ENCODE data around the gene CIP2A.

Gene CIP2A

DNA sequence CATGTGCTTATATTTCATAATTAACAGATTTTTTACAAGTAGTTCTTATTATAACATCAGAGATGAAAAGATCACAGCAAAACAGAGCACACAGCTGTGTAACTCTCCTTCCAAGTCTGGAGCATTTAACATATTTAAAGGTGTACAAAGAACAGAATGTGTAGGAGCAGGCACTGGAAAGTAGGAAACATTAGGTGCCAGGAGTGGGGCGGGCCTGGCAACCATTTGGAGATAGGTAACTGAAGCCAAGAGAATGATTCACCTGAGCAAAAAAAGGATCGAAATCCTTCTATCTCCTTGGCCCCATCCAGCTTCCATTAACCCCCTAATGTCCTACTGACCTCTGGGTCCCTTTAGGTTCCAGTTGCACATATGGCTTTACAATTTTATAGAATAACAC is 76.6 kb downstream of the CIP2A start:
- peak in 8 of 10 donors; percentile 11 to 87 (median 31) for DNase-seq
- intact Hi-C loops (cut with DNase I), result no loop called here

DNA sequence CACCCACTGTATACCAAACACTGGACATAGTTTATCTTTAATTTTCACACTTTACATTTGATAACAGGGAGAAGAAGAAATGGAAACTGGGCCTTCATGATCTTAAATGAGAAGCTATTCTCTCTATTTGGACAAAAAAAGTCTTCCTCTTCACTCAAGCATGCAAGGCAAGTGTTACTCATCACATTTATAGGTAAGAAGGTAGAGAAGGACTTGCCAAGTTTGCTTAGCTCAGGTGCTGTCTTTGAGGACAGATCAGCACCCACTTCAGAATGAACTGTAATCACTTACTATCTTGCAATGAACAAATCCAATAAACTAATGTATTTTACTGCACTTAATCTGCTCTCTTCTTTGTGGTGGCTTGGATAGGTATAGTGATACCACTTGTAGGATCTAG is 77.7 kb downstream of the CIP2A start:
- intact Hi-C loops (cut with DNase I), result no loop called here
- no peak for DNase-seq

DNA sequence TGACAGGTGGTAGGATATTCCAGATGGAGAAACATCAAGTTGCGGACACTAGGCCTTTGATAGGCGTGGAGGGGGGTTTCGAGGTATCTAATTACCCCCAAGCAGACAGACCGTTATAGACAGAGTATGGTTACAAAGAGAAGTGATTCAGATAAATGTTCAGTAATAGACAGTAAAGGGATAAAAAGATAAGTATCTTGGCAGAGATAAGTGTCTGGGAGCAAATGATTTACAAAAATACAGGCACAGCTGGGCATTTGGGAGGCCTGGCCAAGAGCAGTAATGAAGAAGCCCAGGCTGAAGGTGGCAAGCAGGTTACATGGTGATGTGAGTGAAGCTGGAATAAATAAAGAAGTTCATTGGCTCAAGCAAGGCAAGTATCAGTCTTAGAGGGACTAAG is 78.2 kb downstream of the CIP2A start:
- intact Hi-C loops (cut with DNase I), result no loop called here

DNA sequence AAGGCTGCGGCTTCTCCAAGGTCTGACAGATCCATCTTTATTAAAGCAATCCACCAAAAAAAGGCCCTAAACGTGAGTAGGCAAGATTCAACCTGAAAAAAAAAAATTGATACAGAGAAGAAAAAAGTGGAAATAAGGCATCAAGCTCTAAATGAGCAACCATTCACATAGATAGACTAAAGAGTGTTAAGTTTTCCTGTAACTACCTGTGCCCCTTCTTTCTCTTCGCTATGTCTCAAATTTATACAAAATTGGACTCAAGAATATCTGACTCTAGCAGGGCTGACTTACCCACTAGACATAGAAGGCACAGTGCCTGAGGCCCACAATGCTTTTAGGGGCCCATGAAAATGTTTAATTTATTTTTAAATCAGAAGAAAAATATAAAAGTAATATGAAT is 78.7 kb downstream of the CIP2A start, which contains the start of gene MYH15:
MYH15 (minus strand) TSS at position 101 of the 400 bp plus-strand sequence; CDS start at position 35, 66 bp downstream.
- intact Hi-C loops (cut with DNase I), result no loop called here
- no peak for DNase-seq

More for the DNA sequence above, 78.2 kb downstream of the CIP2A start:
- DNase-seq, result no peak

DNA sequence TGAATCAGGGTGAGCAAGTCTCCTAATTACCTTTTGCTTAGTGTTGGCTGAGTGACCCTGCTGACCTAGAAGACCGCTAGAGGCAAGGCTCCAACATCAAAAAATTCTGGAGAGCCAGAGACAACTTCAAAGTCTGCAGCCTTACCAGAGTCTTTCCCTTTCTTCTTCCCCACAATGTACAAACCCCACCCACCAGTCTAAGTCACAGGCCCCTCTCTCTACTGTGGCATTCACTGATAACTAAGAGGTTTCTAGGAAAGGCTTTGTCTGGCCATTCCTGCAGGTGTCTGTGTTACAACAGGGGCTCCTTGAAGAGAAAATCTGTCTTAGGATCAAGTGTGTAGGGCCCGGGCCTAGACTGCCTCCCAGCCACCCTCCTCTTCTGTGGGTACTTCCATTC is 79.4 kb downstream of the CIP2A start:
- no peak for DNase-seq
- intact Hi-C loops (cut with DNase I), result no loop called here

GRCh38 chr3:108509263-108509662 is 80.0 kb downstream of the CIP2A start:
- no peak for DNase-seq
- intact Hi-C loops (cut with DNase I), result no loop called here

DNA sequence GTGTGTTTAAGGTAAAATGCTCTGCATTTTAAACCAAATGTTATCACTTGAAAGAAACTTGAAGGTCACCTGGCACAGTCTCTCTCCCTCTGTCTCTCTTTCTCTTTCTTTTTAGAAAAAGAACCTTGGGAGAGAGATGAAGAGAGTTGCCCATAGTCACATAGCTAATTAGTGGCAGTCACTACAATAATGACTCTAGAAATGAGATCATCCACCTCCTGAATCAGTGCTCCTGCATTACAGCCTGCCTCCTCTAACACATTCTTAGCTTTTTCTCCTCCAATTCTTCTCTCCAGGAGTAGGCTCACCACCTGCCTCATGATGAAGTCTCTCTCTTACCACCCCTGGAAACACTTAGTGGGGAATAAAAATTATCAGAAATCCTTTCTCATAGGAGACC is 81.3 kb downstream of the CIP2A start:
- no peak for DNase-seq
- intact Hi-C loops (cut with DNase I), result no loop called here

GRCh38 chr3:108505811-108506210 is 83.4 kb downstream of the CIP2A start:
- no peak for DNase-seq
- intact Hi-C loops (cut with DNase I), result no loop called here

- no peak for DNase-seq
- intact Hi-C loops (cut with DNase I), result no loop called here
Observed at GRCh38 chr3:108503722-108504121, 85.5 kb downstream of the CIP2A start.

DNA sequence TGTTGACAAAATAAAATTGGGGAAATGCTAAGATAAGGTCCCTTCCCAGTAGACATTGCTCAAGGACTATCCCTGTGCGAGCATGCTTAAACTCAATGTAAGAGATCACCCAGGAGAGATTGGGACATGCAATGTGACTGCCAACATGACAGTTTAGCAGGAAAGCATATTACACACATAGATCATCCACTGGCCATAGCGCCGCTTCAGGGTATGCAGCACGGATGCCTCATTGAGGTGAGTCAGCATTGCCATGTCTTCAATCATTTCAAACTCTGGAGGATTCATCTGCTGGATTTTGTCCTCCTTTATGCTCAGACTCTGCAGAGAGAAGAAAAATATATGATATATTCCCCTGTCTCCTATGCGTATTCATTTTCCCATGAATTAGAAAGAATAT is 87.7 kb downstream of the CIP2A start:
- intact Hi-C loops (cut with DNase I), result no loop called here
- DNase-seq, result no peak

DNA sequence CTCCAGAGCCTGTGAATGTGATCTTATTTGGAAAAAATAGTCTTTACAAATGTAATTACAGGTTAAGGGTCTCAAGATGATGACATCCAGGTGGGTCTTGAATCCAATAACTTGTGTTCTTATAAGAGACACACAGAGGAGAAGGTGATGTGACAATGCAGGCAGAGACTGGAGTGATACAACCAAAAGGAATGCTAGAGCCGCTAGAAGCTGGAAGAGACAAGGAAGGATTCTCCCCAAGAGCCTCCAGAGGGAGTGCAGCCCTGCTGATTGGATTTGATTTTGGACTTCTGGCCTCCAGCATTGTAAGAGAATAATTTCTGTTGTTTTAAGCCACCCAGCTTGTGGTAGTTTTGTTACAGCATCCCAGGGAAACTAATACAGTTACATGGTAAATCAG is 88.5 kb downstream of the CIP2A start:
- DNase-seq, result no peak
- intact Hi-C loops (cut with DNase I), result no loop called here
